Measurements from ENCODE around the gene PET100.

The PET100 gene

GRCh38 chr19:7679771-7680605 is 50.4 kb downstream of the PET100 start:
- DNase-seq (ENCODE audit: low spot score) = no peak

- peak; percentile 85 for DNase-seq (ENCODE audit: low spot score)
Measured at GRCh38 chr19:7680606-7681339, 51.2 kb downstream of the PET100 start, which contains the start of gene TRAPPC5. Gene TRAPPC5, plus strand, starts transcription at chr19:7680833. Its CDS starts 1,421 bp downstream, at chr19:7682254.
